GM18870 (cell line): Measurements from ENCODE around the gene TAF1L.

Experiments
- ATAC-seq: cut with Tn5 transposase; IDR thresholded peaks from one replicate; pipeline ENCODE4 v1.9.1; 2021; ENCODE audit warnings: moderate library complexity; ENCODE audit not compliant: unreplicated experiment

Gene TAF1L

DNA sequence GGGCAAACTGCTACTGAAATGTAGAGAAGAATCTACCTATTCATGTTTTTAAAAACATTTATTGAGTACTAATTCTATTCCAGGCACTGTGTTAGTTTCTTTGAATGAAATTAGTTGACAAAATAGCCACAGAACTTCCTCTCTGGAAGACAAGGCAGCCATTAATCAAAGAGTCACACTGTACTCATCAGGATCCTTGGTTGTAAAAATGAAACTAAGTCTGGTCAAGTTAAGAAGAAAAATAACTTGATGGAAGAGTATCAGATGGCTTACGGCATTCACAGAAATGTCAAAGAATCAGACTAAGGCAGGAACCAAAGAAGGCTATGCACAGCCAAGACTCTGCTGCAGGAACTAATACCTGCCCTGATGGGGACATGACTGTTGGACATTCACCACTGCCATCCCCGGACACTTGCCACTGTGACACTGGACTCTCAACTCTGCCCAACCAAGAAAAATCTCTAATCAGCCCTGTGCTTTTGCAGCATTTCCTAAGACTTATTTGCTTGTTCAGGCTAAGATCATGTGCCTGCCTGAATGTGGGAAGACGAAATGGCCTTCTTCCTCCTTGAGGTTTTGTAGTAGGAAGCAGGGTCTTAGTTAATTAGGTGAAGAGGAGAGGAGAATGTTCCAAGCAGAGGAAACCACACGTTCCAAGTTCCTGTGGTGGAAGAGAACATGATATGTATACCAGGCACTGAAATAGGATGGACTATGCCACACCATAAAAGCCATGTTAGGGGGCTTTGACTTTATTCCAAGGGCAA lies 39.2 kb downstream of the TAF1L start:
- no peak for ATAC-seq

DNA sequence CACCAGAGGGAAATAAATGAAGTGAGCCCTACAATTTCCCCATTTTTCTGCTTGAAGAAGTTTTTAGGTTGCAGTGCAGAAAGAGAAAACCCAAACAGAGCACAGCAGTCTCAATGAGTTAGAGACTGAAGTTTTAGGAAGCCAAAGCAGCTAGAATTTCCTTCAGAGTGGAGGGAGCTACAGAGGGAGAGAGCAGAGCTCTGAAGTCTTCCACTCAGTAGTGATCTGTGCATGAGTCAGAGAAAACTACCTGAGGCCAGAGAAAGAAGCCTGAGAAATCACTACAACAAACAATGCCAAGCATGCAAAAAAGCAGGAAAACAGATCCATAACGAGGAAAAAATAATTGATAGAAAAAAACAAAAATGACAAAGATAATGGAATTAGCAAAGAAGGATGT lies 44.6 kb downstream of the TAF1L start:
- no peak for ATAC-seq

DNA sequence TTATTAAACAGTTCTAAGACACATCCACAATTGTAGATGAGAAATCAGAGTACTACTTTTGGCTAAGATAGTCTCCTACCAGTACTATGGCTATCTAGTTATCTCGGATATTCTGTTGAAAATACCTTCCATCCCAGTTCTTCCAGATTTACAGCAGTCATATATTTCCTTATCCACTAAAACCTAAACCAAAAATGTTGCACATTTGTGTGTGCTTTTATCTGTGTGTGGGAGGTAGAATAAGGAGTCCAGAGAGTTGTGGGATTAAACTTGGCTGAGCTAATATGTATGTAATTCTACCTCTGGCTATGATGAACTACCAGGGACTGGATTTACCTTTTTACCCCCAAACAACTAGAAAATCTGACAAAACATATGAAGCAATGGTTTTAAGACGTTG lies 45.0 kb downstream of the TAF1L start:
- no peak for ATAC-seq

GRCh38 chr9:32589083-32589723 lies 46.3 kb downstream of the TAF1L start:
- peak; percentile 65 for ATAC-seq

DNA sequence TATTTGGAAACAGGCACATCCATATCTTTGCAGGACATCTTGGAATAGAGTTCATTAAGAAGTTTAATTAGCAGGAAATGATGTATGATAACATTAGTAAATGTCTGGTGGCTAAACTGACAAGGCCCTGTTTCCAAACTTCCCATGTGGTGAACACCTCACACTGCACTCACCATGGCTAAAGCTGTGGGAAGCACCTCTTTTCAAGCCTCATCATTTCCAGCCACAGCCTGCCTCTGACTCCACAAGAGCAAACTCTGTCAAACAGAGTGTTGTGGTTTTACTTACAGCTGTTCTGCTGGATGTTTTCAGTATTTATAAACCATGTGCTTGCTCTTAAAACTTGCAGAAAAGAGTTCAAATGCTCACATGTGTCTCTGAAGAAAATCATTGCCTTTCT lies 47.6 kb downstream of the TAF1L start:
- ATAC-seq = no peak

DNA sequence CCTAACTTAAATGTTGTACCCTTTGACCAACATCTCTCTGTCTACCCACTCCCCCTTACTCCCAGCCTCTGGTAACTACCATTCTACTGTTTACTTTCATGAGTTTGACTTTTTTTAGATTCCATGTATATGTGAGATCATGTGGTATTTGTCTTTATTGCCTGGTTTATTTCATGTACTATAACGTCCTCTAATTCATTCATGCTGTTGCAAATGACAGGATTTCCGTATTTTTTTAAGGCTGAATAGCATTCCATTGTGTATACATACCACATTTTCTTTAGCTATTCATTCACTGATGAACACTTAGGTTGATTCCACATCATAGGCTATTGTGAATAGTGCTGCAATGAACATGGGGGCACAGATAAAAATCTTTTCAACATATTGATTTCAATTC lies 50.7 kb downstream of the TAF1L start:
- no peak for ATAC-seq

DNA sequence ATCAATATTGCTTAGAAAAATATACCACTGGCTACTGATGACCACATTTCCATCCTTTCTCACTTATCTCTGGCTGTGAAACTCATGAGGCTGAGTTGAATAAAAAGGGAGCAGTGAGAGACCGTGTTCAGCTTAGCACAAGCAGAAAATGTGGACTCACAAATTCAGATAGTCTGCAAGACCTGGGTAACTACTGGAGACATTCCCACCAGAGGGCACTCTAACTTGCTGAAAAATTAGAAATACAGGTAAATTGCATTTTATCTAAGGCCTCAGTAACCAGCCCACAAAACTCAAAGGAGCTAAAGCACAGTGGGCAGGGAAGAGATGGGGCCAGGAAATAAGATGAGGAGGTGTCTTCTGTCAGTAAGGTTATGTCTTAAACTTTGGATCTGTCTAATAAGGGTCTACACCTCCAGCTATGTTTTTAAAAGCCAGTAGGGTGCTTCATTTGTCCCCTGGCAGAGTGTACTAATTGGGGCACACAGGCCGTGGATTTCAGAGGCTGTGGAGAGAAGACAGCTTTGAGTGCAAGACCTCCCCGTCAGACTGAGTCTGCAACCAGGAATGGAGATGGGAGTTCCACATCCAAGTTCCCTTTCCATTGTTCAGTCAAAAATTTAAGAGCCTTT lies 53.8 kb downstream of the TAF1L start:
- peak; percentile 55 for ATAC-seq

- ATAC-seq = no peak
These were observed 54.7 kb downstream of the TAF1L start for GRCh38 chr9:32580631-32581300.

DNA sequence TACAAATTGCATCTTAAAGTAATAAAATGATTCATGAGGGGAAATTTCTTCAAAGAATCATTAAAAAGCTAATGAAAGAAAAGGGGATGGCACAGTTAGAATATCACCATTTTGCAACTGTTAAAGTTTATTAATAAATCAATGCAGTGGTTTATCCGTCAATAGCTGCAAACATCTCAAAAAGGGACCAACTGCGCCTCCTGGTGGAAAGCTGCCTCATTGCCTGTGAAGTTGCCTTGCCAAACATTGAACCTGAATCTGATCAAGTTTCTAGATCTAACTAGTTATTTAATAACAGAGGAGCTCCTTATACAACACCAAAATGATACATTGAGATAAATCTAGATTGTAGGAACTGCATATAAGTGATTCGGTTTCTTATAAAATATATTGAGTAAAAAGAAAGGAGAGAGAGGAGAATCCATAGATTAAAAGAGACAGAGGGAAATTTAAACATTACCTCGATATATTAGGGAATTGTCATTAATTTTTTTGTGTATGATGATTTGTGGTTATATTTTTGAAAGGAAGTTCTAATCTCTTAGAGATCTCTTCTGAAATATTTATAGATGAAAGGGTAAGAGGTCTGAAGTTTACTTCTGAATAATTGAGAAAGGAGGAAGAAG lies 55.6 kb downstream of the TAF1L start:
- no peak for ATAC-seq
